ENCODE measurements around the gene UCK1.

UCK1 gene

GRCh38 chr9:131546336-131547084, 15.4 kb upstream of the UCK1 start:
- H3K4me3 ChIP-seq (ENCODE audit: insufficient read length, low read depth), result peak overlapping the region; percentile 24
- peak overlapping the region; percentile 44 for H3K9ac ChIP-seq (ENCODE audit: insufficient read length, low read depth)
- peaks cover 28% of the 10 kb centered on the region for H3K9me3 ChIP-seq (ENCODE audit: insufficient read depth, low read length)
- no peak for TF ChIP-seq SUZ12 (IDR thresholded peaks at IDR 0.05; ENCODE audit: extremely low read depth, insufficient read depth, insufficient read length)
- no peak for TF ChIP-seq YY1 (IDR thresholded peaks at IDR 0.05; ENCODE audit: insufficient read depth, insufficient read length)
- no peak for TF ChIP-seq ZNF274 (IDR thresholded peaks at IDR 0.05; ENCODE audit: low read depth, low read length)
- DNase-seq (ENCODE audit: low read depth, low spot score), result no peak
- H3K4me1 ChIP-seq (ENCODE audit: insufficient read depth, insufficient read length), result peaks cover 7% of the 10 kb centered on the region
- H3K27me3 ChIP-seq (ENCODE audit: insufficient read depth, insufficient read length), result no peaks in the 10 kb centered on the region
- H3K36me3 ChIP-seq (ENCODE audit: insufficient read depth, insufficient read length, low read length), result no peaks in the 10 kb centered on the region

- H3K27me3 ChIP-seq (ENCODE audit: insufficient read depth, insufficient read length), result no peaks in the 10 kb centered on the region
- peaks cover 7% of the 10 kb centered on the region for H3K4me1 ChIP-seq (ENCODE audit: insufficient read depth, insufficient read length)
- no peaks in the 10 kb centered on the region for H3K36me3 ChIP-seq (ENCODE audit: insufficient read depth, insufficient read length, low read length)
- no peak for DNase-seq (ENCODE audit: low read depth, low spot score)
- TF ChIP-seq YY1 (IDR thresholded peaks at IDR 0.05; ENCODE audit: insufficient read depth, insufficient read length) (no peak), ZNF274 (IDR thresholded peaks at IDR 0.05; ENCODE audit: low read depth, low read length) (no peak), SUZ12 (IDR thresholded peaks at IDR 0.05; ENCODE audit: extremely low read depth, insufficient read depth, insufficient read length) (no peak)
- H3K9ac ChIP-seq (ENCODE audit: insufficient read length, low read depth), result peak overlapping the region; percentile 44
- H3K9me3 ChIP-seq (ENCODE audit: insufficient read depth, low read length), result peaks cover 28% of the 10 kb centered on the region
- H3K4me3 ChIP-seq (ENCODE audit: insufficient read length, low read depth), result peak overlapping the region; percentile 11
Measured at GRCh38 chr9:131545786-131546335, 14.8 kb upstream of the UCK1 start.

- H3K4me1 ChIP-seq (ENCODE audit: insufficient read depth, insufficient read length), result peaks cover 7% of the 10 kb centered on the region
- TF ChIP-seq YY1 (IDR thresholded peaks at IDR 0.05; ENCODE audit: insufficient read depth, insufficient read length), result no peak
- no peak for TF ChIP-seq SUZ12 (IDR thresholded peaks at IDR 0.05; ENCODE audit: extremely low read depth, insufficient read depth, insufficient read length)
- no peak for TF ChIP-seq ZNF274 (IDR thresholded peaks at IDR 0.05; ENCODE audit: low read depth, low read length)
- H3K36me3 ChIP-seq (ENCODE audit: insufficient read depth, insufficient read length, low read length), result no peaks in the 10 kb centered on the region
- no peaks in the 10 kb centered on the region for H3K27me3 ChIP-seq (ENCODE audit: insufficient read depth, insufficient read length)
- peaks cover 28% of the 10 kb centered on the region for H3K9me3 ChIP-seq (ENCODE audit: insufficient read depth, low read length)
- peak within 1 kb of the TSS; percentile 44 for H3K9ac ChIP-seq (ENCODE audit: insufficient read length, low read depth)
- peak within 1 kb of the TSS; percentile 11 for H3K4me3 ChIP-seq (ENCODE audit: insufficient read length, low read depth)
- DNase-seq (ENCODE audit: low read depth, low spot score), result no peak
Measured at GRCh38 chr9:131545003-131545785, 14.1 kb upstream of the UCK1 start, which contains the start of gene PRRT1B. TSS of gene PRRT1B (plus strand) at chr9:131545523. CDS start at chr9:131545616, 93 bp downstream.

DNA sequence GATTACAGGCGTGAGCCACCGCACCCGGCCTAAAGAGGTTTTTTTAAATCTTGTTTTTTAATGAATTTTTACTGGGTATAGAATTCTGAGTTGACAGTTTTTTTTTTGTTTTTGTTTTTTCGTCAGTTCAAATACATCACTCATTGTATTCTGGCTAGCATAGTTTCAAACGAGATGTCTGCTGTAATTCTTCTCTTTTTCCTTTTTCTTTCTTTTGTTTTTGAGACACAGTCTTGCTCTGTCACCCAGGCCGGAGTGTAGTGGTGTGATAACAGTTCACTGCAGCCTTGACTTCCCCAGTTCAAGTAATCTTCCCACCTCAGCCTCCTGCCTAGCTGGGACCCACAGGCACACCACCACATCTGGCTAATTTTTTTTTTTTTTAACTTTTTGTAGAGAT, 12.1 kb upstream of the UCK1 start:
- H3K4me3 ChIP-seq (ENCODE audit: insufficient read length, low read depth), result no peak overlapping the region
- no peaks in the 10 kb centered on the region for H3K27me3 ChIP-seq (ENCODE audit: insufficient read depth, insufficient read length)
- TF ChIP-seq SUZ12 (IDR thresholded peaks at IDR 0.05; ENCODE audit: extremely low read depth, insufficient read depth, insufficient read length) (no peak), YY1 (IDR thresholded peaks at IDR 0.05; ENCODE audit: insufficient read depth, insufficient read length) (no peak), ZNF274 (IDR thresholded peaks at IDR 0.05; ENCODE audit: low read depth, low read length) (no peak)
- peaks cover 28% of the 10 kb centered on the region for H3K9me3 ChIP-seq (ENCODE audit: insufficient read depth, low read length)
- no peak for DNase-seq (ENCODE audit: low read depth, low spot score)
- no peak overlapping the region for H3K9ac ChIP-seq (ENCODE audit: insufficient read length, low read depth)
- H3K36me3 ChIP-seq (ENCODE audit: insufficient read depth, insufficient read length, low read length), result no peaks in the 10 kb centered on the region
- peaks cover 7% of the 10 kb centered on the region for H3K4me1 ChIP-seq (ENCODE audit: insufficient read depth, insufficient read length)

DNA sequence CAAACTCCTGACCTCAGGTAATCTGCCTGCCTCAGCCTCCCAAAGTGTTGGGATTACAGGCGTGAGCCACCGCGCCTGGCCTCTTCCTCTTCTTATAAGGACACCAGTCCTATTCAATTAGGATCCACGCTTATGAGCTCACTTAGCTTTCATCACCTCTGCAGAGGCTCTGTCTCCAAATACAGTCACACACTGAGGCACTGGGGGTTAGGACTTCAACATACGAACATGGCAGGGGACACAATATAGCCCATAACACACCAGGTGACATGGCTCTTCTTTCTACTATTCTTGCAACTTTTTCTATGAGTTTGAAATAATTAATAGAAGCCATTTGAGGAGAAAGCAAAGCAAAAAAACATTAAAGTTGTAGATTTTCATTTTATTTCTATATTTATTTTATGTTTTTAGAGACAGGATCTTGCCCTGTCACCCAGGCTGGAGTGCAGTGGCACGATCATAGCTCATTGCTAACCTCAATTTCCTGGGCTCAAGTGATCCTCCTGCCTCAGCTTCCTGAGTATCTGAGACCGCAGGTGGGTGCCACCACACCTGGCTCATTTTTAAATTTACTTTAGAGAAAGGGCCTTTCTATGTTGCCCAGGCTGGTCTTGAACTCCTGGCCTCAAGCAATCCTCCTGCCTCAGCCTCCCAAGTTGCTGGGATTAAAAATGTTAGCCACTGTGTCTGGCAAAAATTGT, 8.3 kb upstream of the UCK1 start:
- Histone ChIP-seq H3K4me3 (ENCODE audit: insufficient read length, low read depth) (no peak overlapping the region), H3K4me1 (ENCODE audit: insufficient read depth, insufficient read length) (no peaks in the 10 kb centered on the region), H3K36me3 (ENCODE audit: insufficient read depth, insufficient read length, low read length) (no peaks in the 10 kb centered on the region), H3K9me3 (ENCODE audit: insufficient read depth, low read length) (peaks cover 32% of the 10 kb centered on the region), H3K27me3 (ENCODE audit: insufficient read depth, insufficient read length) (no peaks in the 10 kb centered on the region), H3K9ac (ENCODE audit: insufficient read length, low read depth) (no peak overlapping the region)
- DNase-seq (ENCODE audit: low read depth, low spot score), result no peak
- TF ChIP-seq ZNF274 (IDR thresholded peaks at IDR 0.05; ENCODE audit: low read depth, low read length), result no peak

DNA sequence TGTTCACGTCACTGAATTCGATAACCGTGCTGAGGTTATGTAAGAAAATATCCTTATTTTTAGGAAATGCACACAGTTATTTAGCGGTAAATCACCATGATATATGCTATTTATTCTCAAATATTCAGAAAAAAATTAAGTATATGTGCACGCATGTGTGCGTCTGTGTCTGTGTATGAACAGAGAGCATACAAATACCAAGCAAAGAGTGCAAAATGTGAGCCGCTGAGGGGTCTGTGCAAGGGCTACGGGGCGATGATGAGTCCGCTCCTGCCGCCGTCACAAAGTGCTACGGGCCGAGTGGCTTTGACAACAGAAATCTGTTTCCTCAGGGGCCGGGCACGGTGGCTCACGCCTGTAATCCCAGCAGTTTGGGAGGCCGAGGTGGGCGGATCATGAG, 6.9 kb upstream of the UCK1 start:
- no peaks in the 10 kb centered on the region for H3K27me3 ChIP-seq (ENCODE audit: insufficient read depth, insufficient read length)
- no peak overlapping the region for H3K9ac ChIP-seq (ENCODE audit: insufficient read length, low read depth)
- no peaks in the 10 kb centered on the region for H3K36me3 ChIP-seq (ENCODE audit: insufficient read depth, insufficient read length, low read length)
- H3K9me3 ChIP-seq (ENCODE audit: insufficient read depth, low read length), result peaks cover 18% of the 10 kb centered on the region
- H3K4me1 ChIP-seq (ENCODE audit: insufficient read depth, insufficient read length), result no peaks in the 10 kb centered on the region
- no peak for DNase-seq (ENCODE audit: low read depth, low spot score)
- no peak overlapping the region for H3K4me3 ChIP-seq (ENCODE audit: insufficient read length, low read depth)
- TF ChIP-seq YY1 (IDR thresholded peaks at IDR 0.05; ENCODE audit: insufficient read depth, insufficient read length), result no peak
- no peak for TF ChIP-seq SUZ12 (IDR thresholded peaks at IDR 0.05; ENCODE audit: extremely low read depth, insufficient read depth, insufficient read length)
- no peak for TF ChIP-seq ZNF274 (IDR thresholded peaks at IDR 0.05; ENCODE audit: low read depth, low read length)

All from NT2/D1 (cell line).